Peyer's patch (tissue), 4 donors: ENCODE measurements around the gene ATOH8. TPM values are rescaled to one million over a fixed set of nuclear protein-coding genes. Genes with fewer than 3 reads are reported as not detected.
A peak's percentile ranks its signal among the peaks of the same experiment; 100 is the strongest.

Experiments
- DNase-seq, 3 donors: peaks; one replicate each; pipeline ENCODE4 v3.0.0-alpha.2; 2017 to 2019
- H3K27ac ChIP-seq, 4 donors: fragments of 200-600 bp; sonication (generic); one replicate each; pipeline ENCODE4 v1.5.1; 2016 to 2019
- H3K27me3 ChIP-seq, 2 donors: fragments of 200-600 bp; sonication (generic); one replicate each; pipeline ENCODE4 v1.5.1; 2019
- H3K36me3 ChIP-seq, 3 donors: fragments of 200-600 bp; sonication (generic); one replicate each; pipeline ENCODE4 v1.5.1; 2016 to 2019
- H3K4me1 ChIP-seq, 4 donors: fragments of 200-600 bp; sonication (generic); one replicate each; pipeline ENCODE4 v1.5.1; 2016 to 2019
- H3K4me3 ChIP-seq, 4 donors: fragments of 200-600 bp; sonication (generic); 1 replicate in 3 of 4; 2 replicates in 1 of 4; pipeline ENCODE4 v1.5.1; 2016 to 2019; ENCODE audit warnings: mild to moderate bottlenecking in 1 of 4
- H3K9me3 ChIP-seq, 4 donors: fragments of 200-600 bp; sonication (generic); one replicate each; pipeline ENCODE4 v1.5.1; 2016 to 2019; ENCODE audit warnings: mild to moderate bottlenecking in 1 of 4
- POLR2A ChIP-seq, 2 donors: fragments of 450-650 bp; IDR thresholded peaks; one replicate each; pipeline ENCODE4 v1.5.1; 2017; ENCODE audit warnings: antibody characterized with exemption in 2 of 2, mild to moderate bottlenecking in 2 of 2, moderate library complexity in 2 of 2
- total RNA-seq, 4 donors: library from RNA; depleted of rRNA; stranded (reverse); fragments of >200 nt; gene quantifications; one replicate each; pipeline ENCODE4 v1.1.0, GENCODE V29; 2016
- TF ChIP-seq, protein P1 (sequence below), 6 experiments: fragments of 450-650 bp in 4 of 6; fragments of 200-600 bp in 2 of 6; sonication (generic) in 1 of 6; IDR thresholded peaks; one replicate each; pipeline ENCODE4 v1.5.1; 2017 to 2019; ENCODE audit warnings: antibody characterized with exemption in 6 of 6, mild to moderate bottlenecking in 3 of 6, moderate library complexity in 1 of 6

Gene ATOH8
- total RNA-seq, 4 donors from 2014 or later, result 5.3 to 35.5 (median 13.9) TPM

DNA sequence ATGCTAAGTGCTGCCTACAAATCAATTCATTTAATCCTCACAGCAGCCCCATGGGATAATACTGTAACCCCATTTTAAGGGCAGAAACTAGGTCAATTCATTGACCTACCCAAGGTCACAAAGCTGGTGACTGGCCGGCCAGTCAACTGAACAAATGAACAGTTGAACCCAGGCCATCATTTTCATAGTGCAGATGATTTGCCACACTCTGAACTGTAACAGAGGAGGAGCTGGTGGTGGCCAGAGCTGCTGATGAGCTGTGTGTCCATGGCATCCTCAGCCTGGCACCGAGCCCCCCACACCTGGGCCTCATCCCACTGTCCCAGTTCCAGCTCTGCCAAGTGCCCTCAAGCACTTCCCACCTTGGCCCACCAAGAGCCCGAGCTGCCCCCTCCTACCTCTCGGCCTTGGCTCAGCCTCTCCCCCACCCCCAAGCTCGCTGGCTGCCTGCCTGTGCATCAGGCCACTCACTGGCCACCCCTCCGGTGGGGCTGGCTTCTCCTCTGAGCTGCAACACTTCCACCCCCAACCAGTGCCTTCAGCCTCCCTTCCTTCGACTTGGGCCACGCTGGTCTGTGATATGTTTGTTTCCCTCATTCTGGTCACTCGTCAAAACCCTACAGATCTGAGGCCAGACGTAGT lies 58.4 kb downstream of the ATOH8 start:
- no peak overlapping the region for H3K27ac ChIP-seq
- no peaks in the 10 kb centered on the region for H3K36me3 ChIP-seq
- no peak for TF ChIP-seq POLR2A (IDR thresholded peaks at IDR 0.05)
- TF ChIP-seq, protein P1, sequence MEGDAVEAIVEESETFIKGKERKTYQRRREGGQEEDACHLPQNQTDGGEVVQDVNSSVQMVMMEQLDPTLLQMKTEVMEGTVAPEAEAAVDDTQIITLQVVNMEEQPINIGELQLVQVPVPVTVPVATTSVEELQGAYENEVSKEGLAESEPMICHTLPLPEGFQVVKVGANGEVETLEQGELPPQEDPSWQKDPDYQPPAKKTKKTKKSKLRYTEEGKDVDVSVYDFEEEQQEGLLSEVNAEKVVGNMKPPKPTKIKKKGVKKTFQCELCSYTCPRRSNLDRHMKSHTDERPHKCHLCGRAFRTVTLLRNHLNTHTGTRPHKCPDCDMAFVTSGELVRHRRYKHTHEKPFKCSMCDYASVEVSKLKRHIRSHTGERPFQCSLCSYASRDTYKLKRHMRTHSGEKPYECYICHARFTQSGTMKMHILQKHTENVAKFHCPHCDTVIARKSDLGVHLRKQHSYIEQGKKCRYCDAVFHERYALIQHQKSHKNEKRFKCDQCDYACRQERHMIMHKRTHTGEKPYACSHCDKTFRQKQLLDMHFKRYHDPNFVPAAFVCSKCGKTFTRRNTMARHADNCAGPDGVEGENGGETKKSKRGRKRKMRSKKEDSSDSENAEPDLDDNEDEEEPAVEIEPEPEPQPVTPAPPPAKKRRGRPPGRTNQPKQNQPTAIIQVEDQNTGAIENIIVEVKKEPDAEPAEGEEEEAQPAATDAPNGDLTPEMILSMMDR (IDR thresholded peaks at IDR 0.05), result no peak
- no peaks in the 10 kb centered on the region for H3K27me3 ChIP-seq
- peaks cover 0 to 7% (median 0%) of the 10 kb centered on the region in 4 donors for H3K4me1 ChIP-seq
- DNase-seq, result no peak
- H3K9me3 ChIP-seq, result no peaks in the 10 kb centered on the region
- no peak overlapping the region for H3K4me3 ChIP-seq

DNA sequence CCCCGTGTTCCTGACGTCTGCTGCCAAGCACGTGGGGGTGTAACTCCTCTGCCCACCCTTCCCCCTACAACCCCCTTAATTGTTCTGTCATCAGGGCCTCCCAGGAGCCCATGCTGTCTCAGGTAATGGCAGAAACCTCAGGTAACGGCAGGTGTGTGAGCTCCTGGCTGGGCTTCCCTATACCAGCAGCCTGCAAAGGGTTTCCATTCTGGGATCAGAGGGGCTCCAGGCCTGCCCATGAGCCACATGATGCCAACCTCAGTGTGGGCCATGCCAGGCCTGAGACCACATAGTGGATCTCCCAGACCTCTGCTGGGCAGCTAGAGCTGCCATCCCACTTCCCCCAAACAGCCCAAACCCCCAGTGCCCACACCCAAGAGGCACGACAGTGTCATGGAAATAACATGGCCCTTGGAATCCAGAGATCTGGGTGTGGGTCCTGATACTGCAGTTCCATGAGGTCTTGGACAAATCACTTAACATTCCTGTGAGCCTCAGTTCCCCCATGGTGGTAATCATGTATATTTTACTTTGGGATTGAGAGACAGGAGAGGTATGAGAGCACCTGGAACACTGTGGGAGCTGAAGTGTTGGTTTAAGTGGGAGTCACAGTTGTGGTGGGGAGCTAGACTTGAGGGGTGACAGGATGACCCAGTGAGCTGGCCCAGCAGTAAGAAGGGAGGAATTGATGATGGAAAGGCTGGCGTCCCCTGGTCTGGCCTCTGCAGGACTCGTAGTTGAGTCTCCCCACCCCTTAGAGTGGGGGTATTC lies 59.6 kb downstream of the ATOH8 start:
- Histone ChIP-seq H3K27me3 (no peaks in the 10 kb centered on the region), H3K4me3 (no peak overlapping the region), H3K9me3 (no peaks in the 10 kb centered on the region), H3K27ac (no peak overlapping the region), H3K4me1 (peaks cover 0 to 7% (median 0%) of the 10 kb centered on the region in 4 donors), H3K36me3 (no peaks in the 10 kb centered on the region)
- DNase-seq, result no peak
- TF ChIP-seq, protein P1 (IDR thresholded peaks at IDR 0.05), result no peak
- TF ChIP-seq POLR2A (IDR thresholded peaks at IDR 0.05), result no peak

DNA sequence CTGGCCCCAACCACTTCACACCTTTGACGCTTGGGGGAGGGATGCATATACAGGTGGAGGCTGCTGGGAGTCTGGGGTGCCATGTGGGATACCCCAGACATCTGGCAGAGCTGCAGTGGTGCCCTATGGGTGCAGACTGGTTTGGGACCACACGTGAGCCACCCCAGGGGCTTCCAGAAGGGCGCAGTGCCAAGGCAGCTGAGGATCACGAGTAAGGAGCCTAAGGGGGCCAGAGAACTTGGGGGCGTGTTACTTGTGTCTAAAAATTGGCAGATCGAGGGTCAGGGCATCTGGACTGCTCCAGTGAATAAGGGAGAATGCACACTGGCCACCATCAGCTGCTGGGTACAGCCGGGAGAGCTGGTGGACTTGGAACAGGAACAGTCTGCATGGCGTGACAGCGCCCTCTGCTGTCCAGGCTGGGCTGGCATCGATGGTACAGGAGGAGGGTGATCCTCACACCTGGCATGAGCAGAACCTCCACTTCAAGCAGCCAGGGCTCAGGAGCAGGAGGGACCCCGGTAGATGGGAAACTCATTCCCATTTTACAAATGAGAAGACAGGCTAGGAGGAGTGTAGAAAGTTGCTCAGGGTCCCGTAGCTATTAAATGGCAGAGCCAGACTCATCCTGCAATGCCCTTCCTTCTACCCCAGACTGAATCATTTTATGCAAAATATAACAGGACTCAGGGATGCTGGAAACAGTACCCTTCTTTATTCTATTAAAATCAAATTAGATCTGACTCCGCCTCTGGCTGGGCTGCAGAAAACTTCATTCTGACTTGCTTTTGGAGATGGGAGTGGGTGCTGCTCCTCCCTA lies 60.4 kb downstream of the ATOH8 start:
- DNase-seq, result peak; percentile 80 to 94 (median 90)
- H3K27me3 ChIP-seq, result no peaks in the 10 kb centered on the region
- peaks cover 0 to 7% (median 0%) of the 10 kb centered on the region in 4 donors for H3K4me1 ChIP-seq
- no peak overlapping the region for H3K4me3 ChIP-seq
- no peak overlapping the region for H3K27ac ChIP-seq
- TF ChIP-seq, protein P1 (IDR thresholded peaks at IDR 0.05), result peak; percentile 62 to 91 (median 87)
- no peak for TF ChIP-seq POLR2A (IDR thresholded peaks at IDR 0.05)
- H3K36me3 ChIP-seq, result no peaks in the 10 kb centered on the region
- H3K9me3 ChIP-seq, result no peaks in the 10 kb centered on the region

DNA sequence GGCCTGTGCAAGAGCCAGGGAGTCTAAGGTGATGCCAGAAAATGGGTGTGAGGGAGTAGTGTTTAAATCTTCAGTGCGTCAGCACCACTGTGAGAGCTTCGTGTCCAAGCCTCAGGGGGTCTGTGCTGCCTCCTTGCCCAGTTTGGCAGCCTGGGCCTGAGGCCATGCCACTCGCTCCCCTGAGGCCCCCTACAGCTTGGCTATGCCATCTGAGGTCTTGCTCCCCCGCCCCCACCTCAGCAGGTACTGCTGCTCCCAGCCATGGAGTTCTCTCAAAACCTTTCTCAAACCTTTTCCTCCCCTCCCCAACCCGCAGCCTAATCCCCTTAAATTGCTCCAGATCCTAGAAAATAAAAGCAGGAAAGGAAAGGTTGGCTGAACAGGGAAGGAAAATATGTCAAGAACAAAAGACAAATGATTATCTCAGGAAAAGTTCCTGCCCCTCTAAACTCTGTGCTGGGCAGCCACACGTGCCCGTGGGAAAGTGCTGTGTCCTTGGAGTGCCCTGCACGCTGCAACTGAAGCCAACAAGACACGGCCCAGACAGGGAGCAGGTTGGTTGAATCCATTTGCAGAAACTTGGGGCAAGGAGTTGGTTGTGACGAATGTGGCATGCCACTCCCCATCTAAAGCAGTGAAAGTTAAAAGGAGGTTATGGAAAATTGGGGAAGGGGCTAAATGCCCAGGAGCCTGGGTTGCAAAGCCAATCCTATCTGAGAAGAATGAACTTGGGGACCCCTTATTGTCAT lies 61.2 kb downstream of the ATOH8 start:
- no peaks in the 10 kb centered on the region for H3K27me3 ChIP-seq
- DNase-seq, result no peak
- TF ChIP-seq, protein P1 (IDR thresholded peaks at IDR 0.05), result no peak
- no peak for TF ChIP-seq POLR2A (IDR thresholded peaks at IDR 0.05)
- no peaks in the 10 kb centered on the region for H3K9me3 ChIP-seq
- peaks cover 0 to 7% (median 0%) of the 10 kb centered on the region in 4 donors for H3K4me1 ChIP-seq
- H3K4me3 ChIP-seq, result no peak overlapping the region
- H3K27ac ChIP-seq, result no peak overlapping the region
- H3K36me3 ChIP-seq, result no peaks in the 10 kb centered on the region
